Activated gamma-delta T cell treated with anti-CD3 and anti-CD28 coated beads, Interleukin-2, amount 50 U/mL, for 16 hours (primary cell): ENCODE data around the gene GALNT1.

Experiments
- DNase-seq: peaks from one replicate; pipeline ENCODE4 v3.0.0-alpha.2; 2020; ENCODE audit warnings: low read depth

GALNT1 gene

DNA sequence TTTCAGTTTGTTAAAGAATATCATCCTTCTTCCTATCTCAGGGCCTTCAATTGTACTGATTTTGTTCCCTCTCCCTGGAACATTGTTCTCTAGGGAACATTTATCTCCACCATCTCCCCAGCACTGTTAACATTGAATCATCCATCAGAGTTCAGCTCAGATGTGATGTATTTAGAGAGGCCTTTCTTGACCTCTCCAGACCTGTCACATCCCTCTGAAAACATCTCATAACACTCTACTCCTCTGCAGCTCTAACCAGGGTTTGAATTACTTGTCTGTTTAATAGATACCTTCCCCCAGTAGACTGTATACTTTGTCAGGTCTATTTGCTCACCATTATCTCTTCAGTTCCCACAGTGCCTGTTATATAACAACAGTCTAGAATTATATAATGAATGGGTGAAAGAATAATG lies 98.6 kb downstream of the GALNT1 start:
- DNase-seq, result no peak

DNA sequence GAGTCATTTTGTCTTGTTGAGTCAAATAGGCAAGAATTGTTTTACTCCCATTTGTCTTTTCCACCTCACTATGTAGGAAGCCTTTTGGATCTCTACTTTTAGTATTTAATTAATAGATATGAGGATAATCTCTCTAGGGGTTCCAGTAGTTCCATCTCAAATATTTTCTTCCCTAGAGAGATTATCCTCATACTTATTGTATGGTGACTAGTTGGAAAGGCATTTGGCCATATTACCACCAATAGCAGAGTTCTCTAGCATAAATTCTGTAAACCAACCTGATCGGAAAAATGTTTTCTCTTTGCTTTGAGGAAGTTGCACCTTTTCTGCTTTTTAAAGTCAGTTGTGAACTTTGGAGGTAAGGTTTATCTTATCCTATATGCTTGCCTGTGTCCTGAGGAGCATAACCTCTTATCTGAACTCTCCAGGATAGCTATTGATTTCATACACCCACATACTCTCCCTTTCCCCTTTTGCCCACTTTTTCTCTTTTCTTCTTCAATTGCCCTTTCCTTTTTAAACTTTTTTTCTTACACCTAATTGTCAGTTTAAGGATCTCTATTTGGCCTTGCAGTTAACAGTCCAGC lies 100.8 kb downstream of the GALNT1 start:
- DNase-seq, result no peak

DNA sequence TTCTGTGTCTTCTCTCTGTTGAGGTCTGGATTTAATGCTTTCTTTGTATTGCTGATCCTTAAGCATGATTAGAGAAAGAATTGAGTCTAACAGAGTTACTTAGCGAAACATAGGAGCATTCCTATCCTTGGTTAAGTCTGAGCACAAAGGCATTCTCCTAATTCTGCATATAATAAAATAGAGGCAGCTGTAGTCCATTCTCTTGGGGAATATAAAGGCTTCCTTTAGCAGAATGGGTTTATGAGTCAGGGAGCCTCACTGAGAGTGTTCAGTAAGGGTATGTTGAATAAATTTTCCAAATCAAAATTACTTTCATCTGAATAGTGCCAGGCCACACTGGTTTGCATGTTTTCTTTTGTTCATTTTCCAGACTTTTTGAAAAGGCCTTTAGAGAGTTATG lies 101.5 kb downstream of the GALNT1 start:
- no peak for DNase-seq

DNA sequence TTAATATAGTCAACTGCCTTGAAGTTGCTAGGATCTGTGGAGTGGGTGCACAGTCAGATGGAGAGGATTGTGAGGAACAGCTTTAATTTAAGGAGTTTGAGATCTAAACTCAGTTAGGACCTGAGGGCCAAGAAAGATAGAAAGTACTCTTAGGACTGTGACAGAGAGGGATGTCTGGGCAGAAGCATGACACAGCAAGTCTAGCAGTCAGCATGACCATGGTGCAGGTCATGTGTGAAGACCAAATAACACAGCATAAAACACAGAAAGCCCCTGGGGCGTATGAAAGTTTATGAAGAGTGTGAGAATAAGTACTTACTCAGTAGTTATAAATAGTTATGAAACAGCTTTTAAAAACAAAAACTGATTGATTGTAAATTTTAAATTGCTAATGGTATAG lies 107.2 kb downstream of the GALNT1 start:
- no peak for DNase-seq

DNA sequence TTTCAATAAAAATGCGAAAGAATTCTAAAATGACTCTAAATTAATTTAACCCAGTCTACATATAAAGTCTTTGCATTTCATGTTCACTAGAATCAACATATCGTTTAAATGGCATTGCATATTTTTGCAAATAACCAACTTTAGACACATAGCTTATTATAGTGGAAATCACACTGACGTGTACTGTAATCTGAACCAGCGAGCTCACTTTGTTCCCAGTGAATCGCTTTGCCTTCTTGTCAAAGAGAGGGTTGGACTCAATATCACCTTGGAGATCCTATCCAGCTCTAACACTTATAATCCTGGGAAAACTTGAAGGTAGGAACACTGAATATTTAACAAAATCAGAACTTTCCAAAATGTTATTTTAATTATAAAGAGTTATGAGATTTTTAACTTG lies 108.2 kb downstream of the GALNT1 start:
- no peak for DNase-seq

DNA sequence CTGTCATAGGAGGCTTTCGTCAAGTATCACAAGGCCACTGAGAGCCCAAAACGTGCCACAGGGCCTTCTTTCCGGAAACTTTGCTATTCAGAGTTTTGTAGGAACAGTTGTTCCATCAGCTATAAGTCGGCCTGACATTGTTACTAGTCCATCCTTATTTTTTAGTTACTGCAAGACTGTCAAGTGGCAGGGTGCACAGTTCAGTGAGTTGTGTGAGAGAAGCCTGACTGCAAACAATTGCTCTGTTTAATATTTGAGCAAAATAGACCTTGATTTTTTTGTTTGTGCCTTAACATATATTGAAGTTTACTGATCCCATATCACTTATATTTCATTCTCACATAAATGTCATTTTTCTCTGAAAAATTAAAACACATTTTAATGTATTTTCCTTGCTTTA lies 110.1 kb downstream of the GALNT1 start:
- DNase-seq, result no peak

DNA sequence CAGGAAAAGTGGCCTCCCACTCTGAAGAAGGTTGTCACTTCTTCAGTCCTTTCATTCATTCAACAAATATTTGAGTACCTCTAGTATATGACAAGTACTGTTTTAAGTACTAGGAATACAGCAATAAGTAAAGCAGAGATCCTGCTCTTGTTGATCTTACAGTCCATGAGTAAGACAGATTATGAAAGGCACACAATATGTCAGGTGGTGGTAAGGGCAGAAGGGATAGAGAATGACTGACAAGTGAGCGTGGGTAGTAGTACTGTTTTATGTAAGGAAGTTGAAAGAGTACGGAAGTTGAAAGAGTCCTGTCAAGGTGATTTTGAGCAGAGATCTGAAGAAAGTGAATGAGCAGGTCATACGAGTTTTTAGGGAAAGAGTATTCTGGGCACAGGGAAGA lies 111.3 kb downstream of the GALNT1 start:
- DNase-seq, result no peak

DNA sequence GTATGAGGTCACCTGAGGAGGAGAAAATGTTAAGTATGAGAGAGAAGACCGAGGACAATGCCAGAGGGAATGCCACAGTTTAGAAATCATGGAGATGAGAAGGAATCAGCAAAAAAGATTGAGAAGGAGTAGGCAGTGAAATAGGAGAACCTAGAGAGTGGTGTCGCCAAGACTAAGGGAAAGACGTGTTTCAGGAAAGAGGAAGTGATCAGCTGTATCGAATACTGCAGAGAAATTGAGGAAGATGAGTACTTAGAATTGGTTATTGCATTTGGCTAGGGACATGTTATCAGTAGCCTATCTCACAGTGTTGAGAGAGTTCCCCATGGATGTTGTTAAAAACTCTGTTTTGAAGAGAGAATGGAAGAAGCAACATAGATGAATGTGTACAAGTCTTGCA lies 112.3 kb downstream of the GALNT1 start:
- DNase-seq, result no peak

DNA sequence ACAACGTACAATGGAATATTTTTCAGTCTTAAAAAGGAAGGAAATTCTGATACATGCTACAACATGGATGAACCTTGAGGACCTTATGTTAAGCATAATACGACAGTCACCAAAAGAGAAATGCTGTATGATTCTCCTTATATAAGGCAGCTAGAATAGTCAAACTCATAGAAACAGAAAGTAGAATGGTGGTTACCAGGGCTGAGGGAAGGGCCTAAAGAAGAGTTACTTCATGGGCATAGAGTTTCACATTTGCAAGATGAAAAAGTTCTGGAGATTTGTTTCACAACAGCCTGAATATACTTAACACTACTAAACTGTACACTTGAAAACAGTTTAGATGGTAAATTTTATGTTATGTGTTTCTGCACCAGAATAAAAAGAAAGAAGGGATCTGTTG lies 113.3 kb downstream of the GALNT1 start:
- DNase-seq, result no peak

DNA sequence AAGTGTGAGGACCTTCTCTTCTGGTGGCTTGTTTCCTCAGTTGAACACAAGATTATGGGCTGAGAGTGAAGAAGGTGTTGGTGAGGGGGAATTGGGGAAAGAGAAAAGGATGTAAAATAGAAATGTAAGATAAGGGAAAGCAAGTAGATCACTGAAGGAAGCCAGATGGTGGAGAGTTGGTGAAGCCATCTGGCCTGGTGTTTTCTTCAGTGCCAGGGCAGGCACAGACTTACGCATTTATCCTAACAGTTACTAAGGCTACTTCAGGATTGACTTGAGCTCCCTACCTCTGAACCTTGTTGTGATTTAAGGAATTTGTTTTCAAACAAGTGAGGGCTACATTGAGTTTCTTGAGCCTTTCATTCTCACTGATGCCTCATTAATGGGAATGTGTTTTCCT lies 113.8 kb downstream of the GALNT1 start:
- no peak for DNase-seq

DNA sequence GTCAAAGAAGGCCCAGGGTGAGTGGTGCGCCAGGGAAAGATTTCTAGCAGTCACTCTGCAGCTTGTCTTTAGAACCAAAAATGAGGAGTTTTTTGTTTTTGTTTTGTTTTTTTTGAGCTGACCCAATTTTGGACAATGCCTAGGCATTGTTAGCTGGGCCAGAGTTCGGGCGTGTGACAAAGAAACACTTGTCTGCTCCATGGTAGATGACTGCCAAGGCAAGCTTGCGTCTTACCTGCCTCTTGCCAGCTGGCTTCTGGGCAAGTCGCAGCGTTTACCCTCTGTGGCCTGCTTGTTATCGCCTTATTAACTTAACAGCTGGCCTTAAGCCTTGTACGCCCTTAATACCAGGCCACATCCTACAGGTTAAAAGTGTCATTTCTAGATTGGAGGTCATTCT lies 114.3 kb downstream of the GALNT1 start:
- DNase-seq, result no peak

DNA sequence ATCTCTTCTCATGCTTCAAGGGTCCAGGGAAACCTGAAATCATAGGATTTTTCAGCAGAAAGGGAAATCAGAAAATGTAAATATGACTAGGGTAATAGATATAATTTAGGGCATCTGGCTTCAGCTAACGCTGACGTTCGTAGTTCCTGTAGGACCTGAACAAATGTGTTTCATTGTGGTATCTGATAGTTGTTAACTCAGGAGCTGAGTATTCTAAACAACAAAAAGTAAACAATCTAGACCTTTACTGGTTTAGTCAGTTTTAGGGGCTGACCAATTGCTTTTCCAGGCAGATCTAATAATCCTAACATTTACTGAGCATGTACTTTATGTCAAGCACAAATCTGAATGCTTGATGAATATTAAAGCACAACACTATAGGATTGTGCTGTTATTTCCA lies 114.8 kb downstream of the GALNT1 start:
- DNase-seq, result no peak

DNA sequence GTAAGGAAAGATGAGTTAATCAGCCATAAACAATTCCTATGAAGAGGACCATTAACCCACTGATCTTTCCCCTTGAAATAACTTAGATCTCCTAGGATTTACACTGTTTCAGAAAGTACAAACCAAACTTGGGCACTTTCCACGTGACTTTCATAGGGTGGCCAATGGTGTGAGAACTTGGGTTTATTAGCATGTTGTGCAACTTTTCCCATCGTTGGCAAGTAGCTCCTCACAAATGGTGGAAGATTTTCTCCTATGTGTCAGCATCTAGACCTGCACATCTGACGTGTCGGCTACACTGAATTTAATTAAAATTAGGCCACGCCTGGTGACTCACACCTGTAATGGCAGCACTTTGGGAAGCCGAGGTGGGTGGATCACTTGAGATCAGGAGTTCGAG lies 116.3 kb downstream of the GALNT1 start:
- DNase-seq, result no peak

DNA sequence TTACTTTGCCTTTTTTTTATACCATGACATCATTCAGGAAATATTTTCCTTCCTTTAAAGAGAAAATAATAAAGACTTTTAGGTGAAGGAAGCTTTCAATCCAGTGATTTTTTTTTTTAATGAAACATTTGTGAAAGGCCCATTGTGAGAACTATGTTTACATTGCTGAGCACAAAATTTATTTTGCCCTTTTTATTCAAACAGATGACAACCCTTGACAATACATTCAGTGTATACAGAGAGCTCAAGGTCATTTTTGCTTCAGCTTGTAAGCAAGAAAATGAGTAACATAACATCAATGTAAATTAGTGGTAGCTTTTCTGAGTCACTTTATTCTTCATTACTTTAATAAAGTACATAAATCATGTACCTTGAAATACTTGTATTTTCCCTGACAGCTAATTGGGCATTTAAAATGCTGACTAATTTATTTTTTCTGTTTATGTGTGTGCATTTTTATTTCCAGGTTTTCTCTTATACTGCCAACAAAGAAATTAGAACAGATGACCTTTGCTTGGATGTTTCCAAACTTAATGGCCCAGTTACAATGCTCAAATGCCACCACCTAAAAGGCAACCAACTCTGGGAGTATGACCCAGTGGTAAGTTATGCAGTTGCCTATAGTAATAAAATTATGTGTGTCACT lies 121.6 kb downstream of the GALNT1 start:
- DNase-seq, result no peak

DNA sequence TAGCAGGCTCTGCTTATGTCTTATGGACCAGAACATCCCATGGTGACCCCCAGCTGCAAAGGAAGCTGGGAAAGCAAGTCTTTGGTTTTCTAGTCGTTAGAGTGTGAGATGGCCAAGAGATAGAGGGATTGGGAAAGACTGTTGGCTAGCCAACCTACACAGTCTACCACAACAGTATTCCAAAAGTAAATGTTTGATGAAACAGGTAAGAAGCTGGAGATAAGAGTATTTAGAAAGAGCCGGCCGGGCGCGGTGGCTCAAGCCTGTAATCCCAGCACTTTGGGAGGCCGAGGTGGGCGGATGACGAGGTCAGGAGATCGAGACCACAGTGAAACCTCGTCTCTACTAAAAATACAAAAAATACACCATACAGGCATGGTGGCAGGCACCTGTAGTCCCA lies 124.4 kb downstream of the GALNT1 start:
- no peak for DNase-seq

DNA sequence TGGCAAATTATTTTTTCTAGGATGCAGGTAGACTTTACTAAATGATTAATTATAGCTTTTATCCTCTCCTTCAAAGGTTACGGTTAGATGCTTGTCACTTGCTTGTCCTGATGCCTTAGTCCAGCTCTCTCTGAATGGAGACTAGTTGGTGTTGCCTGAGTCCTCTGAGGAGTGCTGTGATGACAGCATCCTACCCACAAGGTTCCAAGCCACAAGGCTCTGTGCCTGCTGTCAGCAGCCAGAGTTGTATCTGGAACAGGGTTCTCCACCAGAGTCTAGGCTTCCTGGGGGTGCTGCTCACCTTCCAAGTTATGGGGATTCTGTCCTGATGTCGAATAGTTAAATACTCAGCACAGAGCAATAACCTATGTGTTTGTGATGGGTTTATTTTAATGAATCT lies 125.7 kb downstream of the GALNT1 start:
- DNase-seq, result no peak

DNA sequence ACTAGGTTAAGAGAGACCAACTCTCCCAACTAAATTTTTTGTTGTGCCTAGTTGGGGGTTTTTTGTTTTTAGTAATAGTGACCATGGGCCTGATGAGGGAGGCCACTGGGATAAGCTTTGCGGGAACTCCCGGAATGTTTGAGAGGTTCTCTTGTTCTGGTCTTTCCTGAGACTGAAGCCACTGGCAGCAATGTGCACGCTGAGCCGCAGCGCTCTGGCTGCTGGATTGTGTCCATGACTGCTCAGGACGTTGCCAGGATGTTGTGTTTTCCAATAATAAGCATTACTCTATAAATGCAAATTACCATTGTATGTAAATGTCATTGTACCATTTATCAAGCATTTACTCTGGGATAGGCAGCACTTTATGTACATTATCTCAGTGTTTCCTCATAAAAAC lies 126.1 kb downstream of the GALNT1 start:
- no peak for DNase-seq

DNA sequence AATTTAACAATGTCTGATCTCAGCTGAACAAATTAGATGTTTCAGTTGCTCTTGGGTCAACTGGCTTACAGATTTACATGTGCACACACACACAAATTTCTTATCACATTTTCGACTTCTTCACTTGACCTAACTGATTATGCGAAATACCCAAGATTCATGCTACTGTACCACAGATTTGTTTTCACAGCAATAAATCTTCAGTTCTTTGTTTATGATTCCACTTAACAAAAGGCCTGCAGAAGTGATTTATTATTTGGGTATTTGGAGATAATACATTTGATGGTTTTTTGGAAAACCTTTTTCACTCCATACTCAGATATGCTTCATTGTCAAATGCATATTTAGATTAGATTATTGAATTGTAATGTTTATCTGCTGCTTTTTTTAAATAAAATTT lies 129.0 kb downstream of the GALNT1 start:
- DNase-seq, result no peak

DNA sequence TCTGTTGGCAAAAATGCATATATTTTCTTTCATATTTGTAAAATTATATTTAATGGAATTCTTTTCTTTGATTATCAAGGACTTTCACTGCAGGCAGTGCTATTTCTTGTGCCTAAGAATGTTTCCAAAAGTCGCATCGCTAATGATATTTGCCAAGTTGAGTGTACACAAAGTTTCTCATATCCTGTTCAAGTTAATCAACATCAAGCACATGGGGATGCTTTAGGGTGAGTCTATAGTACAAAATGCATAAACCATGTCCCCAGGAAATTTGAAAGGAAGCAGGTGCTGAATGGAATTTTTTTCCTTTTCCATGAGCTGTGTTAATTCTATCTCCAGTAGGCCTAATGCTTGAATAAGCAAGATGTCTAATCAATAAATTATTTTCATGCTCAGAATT lies 129.7 kb downstream of the GALNT1 start:
- no peak for DNase-seq

DNA sequence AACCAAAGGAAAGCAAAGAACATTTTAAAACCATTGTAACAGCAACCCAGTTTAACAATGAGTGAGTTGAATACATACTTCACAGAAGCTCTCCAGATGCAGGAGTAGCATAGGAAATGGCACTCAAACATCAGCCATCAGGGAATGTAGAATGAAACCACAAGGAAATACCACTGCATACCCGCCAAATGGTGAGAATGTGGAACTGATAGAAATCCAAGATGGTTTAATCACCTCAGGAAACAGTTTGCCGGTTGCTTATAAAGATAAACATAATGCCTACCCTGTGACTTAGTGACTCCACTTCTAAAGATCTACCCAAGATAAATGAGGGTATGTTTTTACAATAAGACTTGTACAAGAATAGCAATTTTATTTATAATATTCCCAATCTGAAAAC lies 132.0 kb downstream of the GALNT1 start:
- DNase-seq, result no peak

DNA sequence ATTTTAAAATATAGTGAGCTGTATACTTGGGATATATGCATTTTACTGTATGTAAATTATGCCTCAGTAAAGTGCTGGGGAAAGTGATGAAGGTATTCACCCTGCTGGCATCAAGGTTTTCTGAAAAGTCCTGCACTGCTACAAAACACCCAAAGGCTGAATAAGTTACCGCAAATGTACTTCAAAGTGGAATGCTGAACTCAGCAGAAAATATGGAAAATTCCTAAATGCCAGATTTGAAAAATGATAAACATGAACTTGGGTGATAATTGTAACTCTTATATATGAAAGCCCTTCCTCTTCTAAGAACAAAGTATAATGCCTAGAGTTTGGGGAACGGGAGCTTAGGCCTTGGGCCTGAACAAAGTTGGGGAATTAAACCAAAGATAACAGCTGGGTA lies 133.0 kb downstream of the GALNT1 start:
- no peak for DNase-seq

DNA sequence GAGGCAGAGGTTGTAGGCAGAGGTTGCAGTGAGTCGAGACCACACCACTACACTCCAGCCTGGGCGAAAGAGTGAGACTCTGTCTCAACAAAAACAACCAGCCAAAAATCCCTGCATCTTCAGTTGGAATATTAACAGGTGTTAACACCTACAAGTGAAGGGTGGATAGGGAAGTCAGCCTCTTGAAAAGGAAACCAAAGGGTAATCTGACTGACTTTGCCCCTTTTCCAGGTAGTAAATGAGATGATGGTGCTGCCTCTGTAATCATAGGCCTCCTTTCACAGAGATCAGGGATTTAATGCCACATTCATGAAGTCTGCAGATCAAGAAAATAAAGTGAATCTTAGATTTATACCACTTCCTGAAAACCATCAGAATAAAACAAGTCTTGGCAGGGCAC lies 133.6 kb downstream of the GALNT1 start:
- no peak for DNase-seq

DNA sequence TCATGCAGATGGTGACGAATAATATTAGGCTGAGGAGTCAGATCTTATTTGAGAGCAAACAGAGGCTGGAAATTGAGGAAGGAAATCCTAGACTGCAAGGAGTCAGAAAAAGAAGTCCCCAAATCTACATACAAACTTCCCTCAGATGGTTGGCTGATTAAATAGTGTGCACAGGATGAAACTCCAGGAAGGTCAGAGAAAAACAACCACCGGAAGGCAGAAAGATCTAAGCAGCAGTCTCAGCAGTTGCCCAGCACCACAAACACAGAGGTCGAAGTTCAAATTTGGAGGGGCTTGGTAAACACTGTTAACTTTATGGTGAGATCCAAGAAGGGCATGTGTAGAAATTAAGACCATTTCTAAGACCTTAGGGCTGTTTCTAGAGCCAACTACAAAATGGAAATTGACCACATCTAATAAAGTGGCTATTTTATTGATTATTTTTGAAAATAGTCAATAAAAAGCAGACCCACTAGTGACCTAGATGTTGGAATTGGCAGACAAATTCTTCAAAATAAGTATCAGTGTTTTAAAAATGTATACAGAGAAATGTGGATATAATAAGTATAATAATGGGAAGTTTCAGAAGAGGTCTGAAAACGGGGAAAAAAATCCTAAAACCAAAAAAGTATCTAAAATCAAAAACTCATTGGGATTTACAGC lies 134.8 kb downstream of the GALNT1 start:
- DNase-seq, result no peak

DNA sequence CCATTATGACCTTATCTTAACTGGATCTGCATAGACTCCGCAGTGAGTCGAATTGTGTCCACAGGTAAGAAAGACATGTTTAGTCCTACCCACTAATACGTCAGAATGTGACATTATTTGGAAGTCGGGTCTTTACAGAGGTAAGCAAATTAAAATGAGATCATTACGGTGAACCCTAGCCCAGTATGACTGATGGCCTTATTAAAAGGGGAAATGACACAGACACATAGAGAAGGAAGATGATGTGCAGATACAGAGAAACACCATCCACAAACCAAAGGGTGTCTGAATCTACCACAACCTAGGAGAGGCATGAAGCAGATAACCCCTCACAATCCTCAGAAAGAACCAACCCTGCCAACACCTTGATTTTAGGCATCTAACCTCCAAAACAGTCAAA lies 135.6 kb downstream of the GALNT1 start:
- no peak for DNase-seq
